Sigmoid colon (tissue), 4 donors: ENCODE measurements around the gene PARD3.

Source experiments
- POLR2A ChIP-seq, 2 donors: fragments of 450-650 bp; IDR thresholded peaks; one replicate each; pipeline ENCODE4 v1.6.1; 2016; ENCODE audit warnings: antibody characterized with exemption in 2 of 2, mild to moderate bottlenecking in 2 of 2, moderate library complexity in 2 of 2
- POLR2AphosphoS5 ChIP-seq, 4 donors: sonication (generic); formaldehyde crosslinking; IDR thresholded peaks; one replicate each; pipeline ENCODE4 v1.6.1; 2017; ENCODE audit warnings: antibody characterized with exemption in 4 of 4
- TF ChIP-seq, protein P1 (sequence below), 4 experiments: fragments of 450-650 bp in 3 of 4; fragments of 200-600 bp in 1 of 4; IDR thresholded peaks; one replicate each; pipeline ENCODE4 v1.5.1; 2016 to 2019; ENCODE audit warnings: antibody characterized with exemption in 4 of 4, mild to moderate bottlenecking in 3 of 4, moderate library complexity in 2 of 4

DNA sequence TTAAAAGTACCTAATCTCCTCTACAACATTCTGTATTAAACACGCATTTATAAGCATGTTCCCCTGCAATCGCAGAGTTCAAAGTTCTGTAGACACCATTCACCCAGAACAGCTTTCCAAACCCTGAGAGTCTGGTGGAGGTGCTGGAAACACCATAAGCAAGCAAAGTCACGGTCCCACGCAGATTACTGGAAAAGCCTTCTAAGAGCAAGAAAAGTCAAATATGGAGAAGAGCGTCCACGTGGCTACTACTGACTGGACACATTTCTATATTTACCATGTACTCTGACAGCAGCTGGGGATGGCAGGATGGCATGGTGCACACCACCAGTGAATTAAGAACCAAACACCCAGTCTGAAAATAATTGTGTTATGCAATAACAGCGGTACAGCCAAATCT, 97.7 kb downstream of the PARD3 start:
- TF ChIP-seq, protein P1, sequence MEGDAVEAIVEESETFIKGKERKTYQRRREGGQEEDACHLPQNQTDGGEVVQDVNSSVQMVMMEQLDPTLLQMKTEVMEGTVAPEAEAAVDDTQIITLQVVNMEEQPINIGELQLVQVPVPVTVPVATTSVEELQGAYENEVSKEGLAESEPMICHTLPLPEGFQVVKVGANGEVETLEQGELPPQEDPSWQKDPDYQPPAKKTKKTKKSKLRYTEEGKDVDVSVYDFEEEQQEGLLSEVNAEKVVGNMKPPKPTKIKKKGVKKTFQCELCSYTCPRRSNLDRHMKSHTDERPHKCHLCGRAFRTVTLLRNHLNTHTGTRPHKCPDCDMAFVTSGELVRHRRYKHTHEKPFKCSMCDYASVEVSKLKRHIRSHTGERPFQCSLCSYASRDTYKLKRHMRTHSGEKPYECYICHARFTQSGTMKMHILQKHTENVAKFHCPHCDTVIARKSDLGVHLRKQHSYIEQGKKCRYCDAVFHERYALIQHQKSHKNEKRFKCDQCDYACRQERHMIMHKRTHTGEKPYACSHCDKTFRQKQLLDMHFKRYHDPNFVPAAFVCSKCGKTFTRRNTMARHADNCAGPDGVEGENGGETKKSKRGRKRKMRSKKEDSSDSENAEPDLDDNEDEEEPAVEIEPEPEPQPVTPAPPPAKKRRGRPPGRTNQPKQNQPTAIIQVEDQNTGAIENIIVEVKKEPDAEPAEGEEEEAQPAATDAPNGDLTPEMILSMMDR (IDR thresholded peaks at IDR 0.05) = no peak
- TF ChIP-seq POLR2A (IDR thresholded peaks at IDR 0.05) (no peak), POLR2AphosphoS5 (IDR thresholded peaks at IDR 0.05) (no peak)
